Keratinocyte (primary cell): ENCODE results near the gene ADPGK. TPM values are rescaled to one million over a fixed set of nuclear protein-coding genes. Genes with fewer than 3 reads are reported as not detected.

ENCODE experiments used
- DNase-seq: peaks from one replicate; pipeline ENCODE4 v3.0.0-alpha.2; 2011; ENCODE audit warnings: low read depth, missing footprints, low spot score
- FAIRE-seq: peaks from 2 replicates; lab custom pipeline; 2011; peaks lifted over from hg19 to GRCh38; lab: Jason Lieb, UNC
- H2AFZ ChIP-seq: 2 replicates; pipeline ENCODE4 v1.6.0; 2012; ENCODE audit warnings: low read length, control low read depth, inconsistent platforms; ENCODE audit not compliant: control insufficient read depth
- H3K27ac ChIP-seq: 2 replicates; pipeline ENCODE4 v1.5.1; 2011; ENCODE audit warnings: low read length; ENCODE audit not compliant: control insufficient read depth, insufficient read depth
- H3K27me3 ChIP-seq: 3 replicates; pipeline ENCODE4 v1.6.0; 2011; ENCODE audit warnings: low read length; ENCODE audit not compliant: control insufficient read depth, insufficient read depth; ENCODE audit errors: extremely low read depth
- H3K36me3 ChIP-seq, 2 experiments: 2 replicates in 1 of 2; 3 replicates in 1 of 2; pipeline ENCODE4 v1.5.1; 2011; ENCODE audit warnings: low read length in 2 of 2, mild to moderate bottlenecking in 1 of 2; ENCODE audit not compliant: control insufficient read depth in 2 of 2, insufficient read depth in 2 of 2; ENCODE audit errors: extremely low read depth in 1 of 2
- H3K4me1 ChIP-seq: 3 replicates; pipeline ENCODE4 v1.5.1; 2011; ENCODE audit warnings: low read length; ENCODE audit not compliant: control insufficient read depth, insufficient read depth; ENCODE audit errors: extremely low read depth
- H3K4me2 ChIP-seq: 3 replicates; pipeline ENCODE4 v1.6.0; 2011; ENCODE audit warnings: low read depth, low read length; ENCODE audit not compliant: control insufficient read depth, insufficient read depth; ENCODE audit errors: extremely low read depth
- H3K4me3 ChIP-seq, 3 experiments: fragments of 200-600 bp in 1 of 3; sonication (generic) in 1 of 3; 2 replicates in 2 of 3; 3 replicates in 1 of 3; pipeline ENCODE4 v1.5.1; 2011 to 2016; ENCODE audit warnings: low read length in 3 of 3, mild to moderate bottlenecking in 3 of 3, control low read depth in 2 of 3, inconsistent platforms in 1 of 3, low read depth in 1 of 3, mixed read lengths in 1 of 3, mixed run types in 1 of 3, moderate library complexity in 1 of 3; ENCODE audit not compliant: control insufficient read depth in 2 of 3, insufficient read depth in 2 of 3; ENCODE audit errors: extremely low read depth in 1 of 3
- H3K79me2 ChIP-seq: 2 replicates; pipeline ENCODE4 v1.6.0; 2012; ENCODE audit warnings: low read length; ENCODE audit not compliant: control insufficient read depth, insufficient read depth
- H3K9ac ChIP-seq: 3 replicates; pipeline ENCODE4 v1.6.0; 2011; ENCODE audit warnings: low read length; ENCODE audit not compliant: control insufficient read depth, insufficient read depth; ENCODE audit errors: extremely low read depth
- H3K9me1 ChIP-seq: 3 replicates; pipeline ENCODE4 v1.6.0; 2011; ENCODE audit warnings: low read length; ENCODE audit not compliant: control insufficient read depth, insufficient read depth; ENCODE audit errors: extremely low read depth
- H3K9me3 ChIP-seq: 2 replicates; pipeline ENCODE4 v1.5.1; 2012; ENCODE audit warnings: low read depth, low read length; ENCODE audit not compliant: control insufficient read depth
- H4K20me1 ChIP-seq: 3 replicates; pipeline ENCODE4 v1.6.0; 2011; ENCODE audit warnings: low read length; ENCODE audit not compliant: control insufficient read depth, insufficient read depth; ENCODE audit errors: extremely low read depth
- EZH2 ChIP-seq: IDR thresholded peaks from one replicate; pipeline ENCODE4 v1.6.1; 2012; ENCODE audit warnings: inconsistent platforms, mild to moderate bottlenecking, low read length, moderate library complexity
- dilution Hi-C: fragments of 300-500 bp; cut with MboI; formaldehyde crosslinking; loops from one replicate; pipeline ENCODE4 v1.7.0; 2020; ENCODE audit warnings: low sequenced_read_pairs; ENCODE audit not compliant: extremely low pct_ligation_motif_present
- polyA plus RNA-seq, 5 experiments: library from polyadenylated mRNA; depleted of rRNA in 3 of 5; stranded (reverse) in 3 of 5; stranded (forward) in 1 of 5; unstranded in 1 of 5; fragments of >200 nt; gene quantifications; 1 replicate in 1 of 5; 2 replicates in 3 of 5; 3 replicates in 1 of 5; pipeline versions ENCODE4 v1.2.1 to v1.2.3, GENCODE V29; 2011 to 2012; ENCODE audit warnings: missing spikeins in 2 of 5, low read depth in 1 of 5, low replicate concordance in 1 of 5
- TF ChIP-seq, protein P1 (sequence below), 3 experiments: IDR thresholded peaks in 1 of 3; conservative IDR thresholded peaks in 1 of 3; optimal IDR thresholded peaks in 1 of 3; 2 replicates in 2 of 3; 3 replicates in 1 of 3; pipeline versions ENCODE3 to v1.5.1; 2011; ENCODE audit warnings: low read length in 3 of 3, mild to moderate bottlenecking in 3 of 3, moderate library complexity in 2 of 3, control low read depth in 1 of 3, inconsistent platforms in 1 of 3; ENCODE audit not compliant: insufficient read depth in 2 of 3; ENCODE audit errors: extremely low read depth in 1 of 3

The ADPGK gene
- polyA plus RNA-seq, 1 donor (not counting 4 experiments of a cell fraction or from before 2014, with no cell fraction given) = 62.3 TPM

DNA sequence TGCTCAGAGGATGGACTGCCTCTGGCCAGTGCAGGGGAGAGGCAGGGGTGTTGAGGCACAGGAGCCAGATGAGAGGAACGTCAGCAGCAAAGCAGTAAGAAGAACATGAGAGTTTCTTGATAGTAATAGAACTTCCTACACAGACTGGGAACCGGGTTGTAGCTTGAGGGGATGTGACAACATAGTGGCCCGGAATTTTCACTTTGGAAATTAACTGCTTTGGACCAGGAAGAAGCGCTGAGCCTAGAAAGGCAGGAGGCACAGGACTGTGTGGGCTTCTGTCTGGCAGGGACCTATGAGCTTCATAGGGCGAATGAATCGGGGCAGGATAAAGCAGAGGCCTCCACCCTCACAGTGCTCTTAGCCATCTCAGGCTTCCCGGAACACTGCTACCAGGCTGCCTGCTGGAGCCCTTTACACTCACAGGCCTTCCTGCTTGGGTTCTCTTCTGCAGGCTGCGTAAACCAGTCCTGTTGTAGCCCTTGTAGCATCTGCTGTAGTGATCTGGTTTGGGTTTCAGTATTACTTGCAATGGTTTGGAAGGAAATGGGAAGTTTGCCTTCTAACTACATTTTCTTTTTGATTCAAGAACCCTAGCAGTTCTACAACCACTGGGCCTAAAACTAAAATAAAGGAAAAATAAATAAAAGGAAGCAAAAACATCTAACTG is 3.3 kb upstream of the ADPGK start:
- H3K4me2 ChIP-seq = no peak overlapping the region
- no peaks in the 10 kb centered on the region for H3K9me3 ChIP-seq
- H2AFZ ChIP-seq = no peak overlapping the region
- peaks cover 10% of the 10 kb centered on the region for H3K4me1 ChIP-seq
- H3K27me3 ChIP-seq = no peaks in the 10 kb centered on the region
- peaks cover 17% of the 10 kb centered on the region for H3K79me2 ChIP-seq
- FAIRE-seq = no peak
- TF ChIP-seq EZH2 = no peak
- no peak overlapping the region for H3K4me3 ChIP-seq
- H3K9me1 ChIP-seq = no peaks in the 10 kb centered on the region
- H3K9ac ChIP-seq = no peak overlapping the region
- dilution Hi-C loops = no loop called here
- no peaks in the 10 kb centered on the region for H4K20me1 ChIP-seq
- H3K27ac ChIP-seq = no peak overlapping the region
- no peak for DNase-seq
- H3K36me3 ChIP-seq = no peaks in the 10 kb centered on the region

- FAIRE-seq = no peak
- no peaks in the 10 kb centered on the region for H3K36me3 ChIP-seq
These were observed 2.7 kb upstream of the ADPGK start for GRCh38 chr15:72786242-72786641.

More at GRCh38 chr15:72786242-72786641, 2.7 kb upstream of the ADPGK start:
- H3K4me1 ChIP-seq = peaks cover 11% of the 10 kb centered on the region
- TF ChIP-seq, protein P1, sequence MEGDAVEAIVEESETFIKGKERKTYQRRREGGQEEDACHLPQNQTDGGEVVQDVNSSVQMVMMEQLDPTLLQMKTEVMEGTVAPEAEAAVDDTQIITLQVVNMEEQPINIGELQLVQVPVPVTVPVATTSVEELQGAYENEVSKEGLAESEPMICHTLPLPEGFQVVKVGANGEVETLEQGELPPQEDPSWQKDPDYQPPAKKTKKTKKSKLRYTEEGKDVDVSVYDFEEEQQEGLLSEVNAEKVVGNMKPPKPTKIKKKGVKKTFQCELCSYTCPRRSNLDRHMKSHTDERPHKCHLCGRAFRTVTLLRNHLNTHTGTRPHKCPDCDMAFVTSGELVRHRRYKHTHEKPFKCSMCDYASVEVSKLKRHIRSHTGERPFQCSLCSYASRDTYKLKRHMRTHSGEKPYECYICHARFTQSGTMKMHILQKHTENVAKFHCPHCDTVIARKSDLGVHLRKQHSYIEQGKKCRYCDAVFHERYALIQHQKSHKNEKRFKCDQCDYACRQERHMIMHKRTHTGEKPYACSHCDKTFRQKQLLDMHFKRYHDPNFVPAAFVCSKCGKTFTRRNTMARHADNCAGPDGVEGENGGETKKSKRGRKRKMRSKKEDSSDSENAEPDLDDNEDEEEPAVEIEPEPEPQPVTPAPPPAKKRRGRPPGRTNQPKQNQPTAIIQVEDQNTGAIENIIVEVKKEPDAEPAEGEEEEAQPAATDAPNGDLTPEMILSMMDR (optimal IDR thresholded peaks at IDR 0.05 in 1 of 3, IDR thresholded peaks at IDR 0.05 in 1 of 3, conservative IDR thresholded peaks at IDR 0.05 in 1 of 3; ENCODE audit: extremely low read depth in 1 of 3, insufficient read depth in 2 of 3, low read length in 3 of 3) = no peak
- TF ChIP-seq EZH2 = no peak
- H3K27me3 ChIP-seq = no peaks in the 10 kb centered on the region
- H4K20me1 ChIP-seq = no peaks in the 10 kb centered on the region
- no peak overlapping the region for H2AFZ ChIP-seq
- DNase-seq = no peak
- no peak overlapping the region for H3K9ac ChIP-seq
- H3K4me2 ChIP-seq = no peak overlapping the region
- H3K79me2 ChIP-seq = peaks cover 22% of the 10 kb centered on the region
- H3K27ac ChIP-seq = no peak overlapping the region
- no peaks in the 10 kb centered on the region for H3K9me1 ChIP-seq
- H3K4me3 ChIP-seq = no peak overlapping the region
- no peaks in the 10 kb centered on the region for H3K9me3 ChIP-seq
- dilution Hi-C loops = no loop called here
